ENCODE measurements around the gene RALGPS1. TPM values are rescaled to one million over a fixed set of nuclear protein-coding genes. Genes with fewer than 3 reads are reported as not detected.
"Not testable (repeated sequence)": the region's sequence is repeated elsewhere in the genome, so short reads cannot be mapped to it uniquely, and the experiment has no call there.

The RALGPS1 gene
- polyA plus RNA-seq, 3 donors, result 23.3 to 32.3 (median 23.3) TPM

DNA sequence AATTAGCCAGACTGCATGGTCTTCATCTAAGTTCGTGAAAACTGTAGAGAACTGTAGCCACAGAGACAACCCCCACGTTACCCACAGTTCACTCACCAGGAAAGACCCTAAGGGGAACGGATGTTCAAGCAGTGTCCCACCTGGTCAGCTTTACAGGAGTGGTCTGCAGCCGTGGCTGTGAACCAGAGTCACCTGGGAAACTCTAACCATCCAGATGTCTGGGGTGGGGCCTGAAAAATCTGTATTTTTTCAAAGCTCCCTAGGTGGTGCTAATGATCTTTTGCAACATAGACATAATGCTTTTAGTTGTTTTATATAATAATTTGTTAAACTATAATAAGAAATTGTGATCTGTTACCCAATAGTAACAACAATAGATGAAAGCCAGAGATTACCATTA is 255.5 kb downstream of the RALGPS1 start:
- no peak for DNase-seq (ENCODE audit: extremely low read depth in 1 of 11, low read depth in 9 of 11, low spot score in 4 of 11)

DNA sequence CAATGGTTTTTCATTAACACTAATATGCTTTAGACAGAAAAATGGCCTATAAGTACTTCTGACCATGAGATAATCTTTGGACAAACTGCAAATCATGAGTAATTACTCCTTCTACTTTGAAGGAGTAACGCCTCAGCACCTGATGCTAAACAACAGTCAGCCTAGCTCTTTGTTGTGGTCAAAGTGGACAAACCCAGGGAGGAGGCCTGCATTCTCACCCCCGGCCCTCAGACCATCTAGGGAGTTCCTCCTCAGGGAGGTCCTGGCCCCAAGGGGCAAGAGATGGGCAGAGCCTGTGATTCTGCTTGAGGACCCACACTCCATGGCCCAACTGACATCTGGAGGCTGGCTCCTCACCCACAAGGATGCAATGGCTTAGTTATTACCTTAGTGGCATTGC is 256.1 kb downstream of the RALGPS1 start:
- no peak for DNase-seq (ENCODE audit: extremely low read depth in 1 of 11, low read depth in 9 of 11, low spot score in 4 of 11)

DNA sequence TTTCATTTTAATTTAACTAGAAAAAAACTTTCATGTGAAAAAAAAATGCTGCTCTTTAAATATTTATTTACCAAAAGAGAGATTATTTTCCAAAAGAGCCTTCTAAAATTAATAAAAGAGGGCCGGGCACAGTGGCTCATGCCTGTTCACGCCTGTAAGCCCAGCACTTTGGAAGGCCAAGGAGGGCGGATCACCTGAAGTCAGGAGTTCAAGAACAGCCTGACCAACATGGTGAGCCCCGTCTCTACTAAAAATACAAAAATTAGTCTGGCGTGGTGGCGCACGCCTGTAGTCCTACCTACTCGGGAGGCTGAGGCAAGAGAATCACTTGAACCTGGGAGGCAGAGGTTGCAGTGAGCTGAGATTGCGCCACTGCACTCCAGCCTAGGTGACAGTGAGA is 256.8 kb downstream of the RALGPS1 start:
- DNase-seq (ENCODE audit: extremely low read depth in 1 of 11, low read depth in 9 of 11, low spot score in 4 of 11), result not testable (repeated sequence)

DNA sequence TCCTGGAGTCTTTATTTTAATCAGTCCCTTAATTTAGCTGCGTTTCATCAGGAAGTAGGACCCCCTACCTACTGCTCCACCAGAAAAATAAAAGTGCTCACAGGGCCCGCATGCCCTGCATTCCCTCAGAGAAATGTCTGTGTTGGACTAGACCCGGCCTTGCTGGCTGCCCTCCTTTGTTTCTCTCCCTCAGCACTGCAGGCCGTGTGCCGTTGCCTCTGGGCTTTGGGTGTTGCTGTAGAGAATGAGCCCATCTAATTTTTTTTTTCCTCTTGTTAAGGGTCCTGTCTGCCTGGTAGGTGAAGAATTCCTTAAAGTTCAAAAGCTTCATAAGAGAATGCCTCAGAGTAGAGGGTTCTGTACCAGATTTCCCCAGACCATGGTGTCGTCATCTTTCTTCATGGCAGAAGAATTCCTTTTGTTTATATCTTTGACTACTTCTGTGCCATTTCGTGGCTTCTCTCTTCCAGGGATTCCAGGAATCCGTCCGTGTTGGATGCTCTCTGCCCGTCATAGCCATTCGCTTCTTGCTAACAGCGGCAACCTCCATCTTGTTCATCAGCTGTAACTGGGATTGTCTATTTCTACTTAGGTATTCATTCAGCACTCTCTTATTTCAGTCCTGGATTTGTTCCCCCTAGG is 257.6 kb downstream of the RALGPS1 start:
- no peak for DNase-seq (ENCODE audit: extremely low read depth in 1 of 11, low read depth in 9 of 11, low spot score in 4 of 11)

DNA sequence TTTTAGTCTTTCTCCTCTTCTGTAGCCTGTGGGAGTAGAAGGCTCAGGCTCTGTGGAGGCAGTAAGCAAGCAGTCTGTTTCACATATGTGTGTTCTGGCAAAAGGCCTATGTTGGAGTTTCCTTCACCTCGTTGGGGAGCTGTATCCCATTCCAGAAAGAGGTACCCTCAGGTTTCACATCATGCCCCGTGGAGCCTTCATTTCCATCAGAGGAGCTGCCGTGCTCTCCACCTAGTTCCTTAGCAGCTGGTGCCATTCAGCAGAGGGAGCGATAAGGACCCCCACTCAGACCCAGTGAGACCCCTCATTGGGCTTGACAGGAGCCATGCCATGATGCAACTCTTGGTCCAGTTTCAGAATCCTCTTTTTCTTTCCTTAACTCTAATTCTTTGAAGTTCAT is 258.5 kb downstream of the RALGPS1 start:
- no peak for DNase-seq (ENCODE audit: extremely low read depth in 1 of 11, low read depth in 9 of 11, low spot score in 4 of 11)

DNA sequence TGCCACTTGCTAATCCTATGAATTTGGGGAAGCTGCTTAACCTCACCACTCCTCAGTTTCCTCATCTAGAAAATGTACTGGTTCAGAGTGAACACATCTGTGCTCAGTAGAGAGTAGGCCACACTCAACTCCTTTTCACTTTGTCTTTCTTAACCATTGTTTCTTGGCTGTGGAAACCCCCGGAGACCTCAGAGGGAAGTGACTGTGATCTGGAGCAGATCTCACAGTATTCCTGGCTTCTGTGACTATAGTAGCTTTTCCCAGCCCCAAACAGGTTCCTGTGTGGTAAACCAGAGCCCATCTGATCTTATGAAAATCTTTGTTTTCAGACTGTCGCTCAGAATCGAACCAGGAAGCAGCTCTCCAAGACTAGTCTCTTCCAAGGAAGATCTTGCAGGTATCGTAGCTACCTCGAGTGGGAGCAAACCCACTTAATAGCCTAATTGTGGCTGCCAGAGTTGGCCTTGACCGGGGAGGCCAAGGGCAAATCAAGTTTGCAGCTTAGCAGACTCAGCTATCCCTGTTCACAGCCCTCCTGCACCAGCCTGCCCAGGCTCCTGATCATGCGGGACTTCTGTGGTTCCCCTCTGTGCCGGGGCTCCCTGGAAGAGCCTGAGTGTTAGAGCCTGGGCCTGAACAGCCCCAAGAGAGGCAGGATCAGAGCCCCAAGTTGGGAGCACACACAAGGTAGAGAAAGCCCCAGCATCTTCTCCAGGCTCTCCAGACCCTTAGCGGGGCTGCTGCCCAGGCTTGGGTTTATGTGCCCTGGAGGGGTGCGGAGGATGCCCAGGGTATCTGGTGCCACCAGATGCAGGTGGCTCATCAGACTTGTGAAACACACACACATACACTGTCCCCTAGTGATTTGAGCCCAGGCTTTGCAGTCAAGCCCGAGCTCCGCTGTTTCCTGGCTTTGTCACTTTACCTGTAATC is 260.1 kb downstream of the RALGPS1 start:
- no peak for DNase-seq (ENCODE audit: extremely low read depth in 1 of 11, low read depth in 9 of 11, low spot score in 4 of 11)

DNA sequence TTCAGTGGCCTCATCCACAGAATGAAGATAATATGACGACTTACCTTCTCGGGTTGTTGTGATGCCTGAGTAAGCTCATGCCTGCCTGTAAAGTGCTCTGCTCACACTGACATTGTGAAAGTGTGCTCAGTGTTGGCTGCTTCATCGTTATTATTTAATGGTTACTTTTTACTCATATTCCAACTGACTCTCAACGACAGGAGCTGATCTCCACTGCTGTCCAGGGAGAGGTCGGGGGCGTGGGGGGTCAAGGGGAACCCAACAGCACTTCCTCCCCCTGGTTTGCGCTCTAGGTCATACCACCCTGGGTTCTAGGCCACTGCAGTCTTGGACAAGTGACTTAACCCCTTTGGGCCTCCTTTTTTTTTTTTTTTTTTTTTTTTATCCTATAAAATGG is 260.7 kb downstream of the RALGPS1 start:
- no peak for DNase-seq (ENCODE audit: extremely low read depth in 1 of 11, low read depth in 9 of 11, low spot score in 4 of 11)

DNA sequence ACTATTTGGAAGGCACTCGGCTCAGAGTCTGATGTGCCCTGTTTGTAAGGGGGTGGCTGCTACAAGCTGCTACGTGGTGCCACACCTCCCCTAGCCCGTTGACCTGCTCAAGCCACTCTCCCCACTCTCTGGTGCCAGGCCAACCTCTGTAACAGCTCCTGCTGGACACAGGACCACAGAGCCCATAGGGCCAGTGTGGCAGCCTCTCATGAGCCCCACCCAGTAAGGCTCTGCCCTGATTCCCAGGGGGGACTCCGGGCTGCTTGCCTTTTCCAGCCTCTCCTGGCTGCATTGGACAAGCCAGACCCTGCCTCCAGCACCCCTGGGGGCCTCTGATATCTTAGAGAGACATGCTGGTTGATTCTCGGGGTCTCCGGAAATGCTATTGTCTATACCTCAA is 261.2 kb downstream of the RALGPS1 start:
- DNase-seq (ENCODE audit: extremely low read depth in 1 of 11, low read depth in 9 of 11, low spot score in 4 of 11), result no peak

DNA sequence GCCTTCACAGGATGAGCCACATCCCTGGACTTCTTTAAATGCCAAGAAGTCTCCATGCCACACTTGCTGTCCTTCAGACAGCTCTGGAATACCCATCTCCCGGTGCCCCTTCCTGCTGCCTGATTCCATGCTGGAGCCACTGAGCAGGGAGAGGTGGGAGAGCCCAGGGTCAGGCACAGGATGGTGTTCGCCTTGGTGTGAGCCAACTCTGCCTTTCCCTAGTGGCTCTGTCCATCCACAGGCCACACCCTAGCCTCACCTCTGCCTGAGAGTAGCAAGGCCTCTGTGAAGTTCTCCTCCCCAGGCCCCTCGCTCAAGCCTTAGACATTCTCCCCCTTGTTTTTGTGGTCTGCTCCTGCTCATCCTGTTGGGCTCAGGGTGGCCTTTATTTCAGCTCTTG is 262.0 kb downstream of the RALGPS1 start:
- no peak for DNase-seq (ENCODE audit: extremely low read depth in 1 of 11, low read depth in 9 of 11, low spot score in 4 of 11)

DNA sequence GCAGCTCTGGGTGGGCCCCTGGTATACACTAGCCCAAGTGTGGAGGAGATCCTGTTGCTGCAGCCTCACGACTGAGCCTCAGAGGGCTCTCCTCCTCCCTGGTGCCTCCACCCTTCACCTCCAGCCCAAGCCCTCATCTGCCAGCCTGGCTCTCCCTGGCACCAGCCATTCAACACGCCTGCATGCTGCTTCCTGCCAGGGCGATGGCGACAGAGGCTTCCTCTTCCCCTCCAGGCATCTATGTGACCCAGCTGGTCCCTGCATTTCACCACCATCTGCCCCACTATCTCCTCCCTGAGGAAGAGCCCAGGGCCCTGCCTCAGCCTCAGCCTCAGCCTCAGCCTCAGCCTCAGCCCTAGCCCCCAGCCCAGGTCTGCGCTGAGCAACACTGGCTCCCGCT is 262.6 kb downstream of the RALGPS1 start:
- no peak for DNase-seq (ENCODE audit: extremely low read depth in 1 of 11, low read depth in 9 of 11, low spot score in 4 of 11)

DNA sequence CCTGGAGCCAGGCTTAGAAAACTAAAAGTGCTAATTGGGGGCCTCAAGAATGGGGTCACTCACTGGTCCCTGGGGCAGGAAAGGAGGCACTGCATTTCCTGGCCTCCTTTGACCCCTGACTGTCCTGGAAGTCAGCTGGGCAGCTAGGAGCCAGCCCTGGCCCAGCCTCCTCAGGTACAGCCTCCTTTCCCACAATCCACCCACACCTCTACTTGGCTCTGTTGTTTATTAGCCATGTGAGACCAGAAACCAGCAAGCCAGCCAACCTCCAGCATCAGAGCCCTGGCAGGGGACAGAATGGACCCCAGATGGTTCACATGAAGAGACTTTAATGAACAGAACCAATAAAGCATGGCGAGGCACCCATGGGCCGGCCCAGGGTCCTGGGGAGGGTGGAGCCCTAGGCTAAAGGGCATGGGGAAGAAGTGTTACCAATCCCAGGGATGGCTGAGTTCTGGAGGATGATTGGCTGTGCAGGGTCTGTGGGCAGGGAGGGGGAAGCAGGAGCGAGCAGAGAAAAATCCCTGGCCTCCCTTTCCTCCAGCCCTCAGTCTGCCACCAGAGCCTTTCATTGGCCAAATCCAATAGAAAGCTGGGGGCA is 263.2 kb downstream of the RALGPS1 start:
- no peak for DNase-seq (ENCODE audit: extremely low read depth in 1 of 11, low read depth in 9 of 11, low spot score in 4 of 11)

DNA sequence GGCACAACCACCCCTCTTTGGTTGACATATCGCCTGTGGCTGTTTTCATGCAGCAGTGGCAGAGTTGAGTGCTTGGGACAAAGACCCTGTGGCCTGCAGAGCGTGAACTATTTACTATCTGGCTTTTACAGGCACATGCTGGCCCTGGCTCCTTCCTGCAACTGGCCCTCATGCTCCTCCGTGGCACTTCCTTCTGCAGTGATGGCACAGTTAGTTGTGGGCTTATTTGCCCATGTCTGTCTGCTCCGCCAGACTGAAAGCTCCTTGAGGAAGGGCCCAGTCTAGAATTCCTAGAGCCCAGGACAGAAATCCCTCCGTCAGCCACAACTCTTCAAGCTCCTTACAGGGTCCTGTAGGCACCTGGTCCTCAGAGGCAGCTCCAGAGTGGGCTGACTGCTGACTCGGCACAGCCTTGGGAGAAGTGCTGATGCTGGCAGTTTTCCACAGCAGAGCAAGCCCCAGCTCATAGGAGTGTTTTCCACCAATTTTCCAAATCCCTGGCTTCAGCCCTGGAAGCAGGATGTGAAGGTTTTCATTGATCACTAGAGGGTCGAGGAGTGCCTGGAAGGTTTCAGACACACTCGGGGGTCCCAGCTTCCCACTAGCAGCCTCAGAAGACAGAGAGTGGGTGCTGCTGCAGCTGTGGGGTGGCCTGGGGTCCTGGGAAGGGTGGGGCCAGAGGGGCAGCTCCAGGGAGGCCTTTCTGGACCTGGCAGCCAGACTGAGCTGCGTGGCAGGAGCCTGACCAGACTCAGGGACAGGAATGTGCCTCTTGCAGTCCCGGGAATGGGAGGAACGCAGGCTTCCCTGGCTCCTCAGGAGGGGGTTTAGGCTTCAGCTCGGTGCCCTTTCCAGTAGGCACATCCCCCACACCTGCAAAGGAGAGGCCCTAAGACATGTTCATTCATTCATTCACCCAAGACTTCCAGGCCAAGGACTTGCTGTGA is 264.4 kb downstream of the RALGPS1 start:
- DNase-seq (ENCODE audit: extremely low read depth in 1 of 11, low read depth in 9 of 11, low spot score in 4 of 11), result no peak

DNA sequence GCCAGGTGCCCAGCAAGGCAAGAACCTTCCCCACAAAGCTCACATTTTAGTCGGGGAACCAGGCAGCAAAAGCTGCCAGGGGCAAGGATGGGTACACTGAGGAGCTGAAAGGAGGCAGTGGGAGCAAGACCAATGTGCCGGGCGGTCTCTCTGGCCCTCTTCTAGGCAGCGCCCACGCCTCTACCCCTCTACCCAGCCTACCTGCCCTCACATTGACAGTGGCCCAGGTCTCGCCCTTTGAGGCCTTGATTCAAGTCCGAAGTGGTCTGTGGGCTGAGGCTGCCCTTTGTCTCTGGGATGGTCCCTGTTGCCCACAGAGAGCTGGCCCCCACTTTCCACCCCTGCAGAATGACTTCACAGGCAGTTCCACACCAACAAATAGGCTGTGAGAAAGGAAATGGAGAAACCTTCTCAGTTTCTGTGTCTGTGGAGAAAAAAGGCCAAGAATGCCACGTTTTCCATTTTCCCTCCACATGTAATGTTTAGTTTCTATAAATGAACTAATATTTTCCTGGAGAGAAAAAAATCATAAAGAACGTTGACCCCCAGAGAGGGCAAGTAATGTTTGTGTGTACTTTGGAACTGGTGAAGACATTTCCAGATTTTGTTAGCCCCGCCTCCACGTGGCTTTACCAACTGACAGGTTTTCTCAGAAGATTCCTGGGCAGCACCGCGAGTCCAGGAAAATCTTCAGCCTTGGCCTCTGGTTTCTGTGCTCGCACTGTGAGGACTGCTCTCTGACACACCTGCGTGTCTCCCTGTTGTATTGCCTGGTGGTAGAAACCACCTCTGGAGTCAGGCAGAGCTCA is 265.3 kb downstream of the RALGPS1 start:
- no peak for DNase-seq (ENCODE audit: extremely low read depth in 1 of 11, low read depth in 9 of 11, low spot score in 4 of 11)

DNA sequence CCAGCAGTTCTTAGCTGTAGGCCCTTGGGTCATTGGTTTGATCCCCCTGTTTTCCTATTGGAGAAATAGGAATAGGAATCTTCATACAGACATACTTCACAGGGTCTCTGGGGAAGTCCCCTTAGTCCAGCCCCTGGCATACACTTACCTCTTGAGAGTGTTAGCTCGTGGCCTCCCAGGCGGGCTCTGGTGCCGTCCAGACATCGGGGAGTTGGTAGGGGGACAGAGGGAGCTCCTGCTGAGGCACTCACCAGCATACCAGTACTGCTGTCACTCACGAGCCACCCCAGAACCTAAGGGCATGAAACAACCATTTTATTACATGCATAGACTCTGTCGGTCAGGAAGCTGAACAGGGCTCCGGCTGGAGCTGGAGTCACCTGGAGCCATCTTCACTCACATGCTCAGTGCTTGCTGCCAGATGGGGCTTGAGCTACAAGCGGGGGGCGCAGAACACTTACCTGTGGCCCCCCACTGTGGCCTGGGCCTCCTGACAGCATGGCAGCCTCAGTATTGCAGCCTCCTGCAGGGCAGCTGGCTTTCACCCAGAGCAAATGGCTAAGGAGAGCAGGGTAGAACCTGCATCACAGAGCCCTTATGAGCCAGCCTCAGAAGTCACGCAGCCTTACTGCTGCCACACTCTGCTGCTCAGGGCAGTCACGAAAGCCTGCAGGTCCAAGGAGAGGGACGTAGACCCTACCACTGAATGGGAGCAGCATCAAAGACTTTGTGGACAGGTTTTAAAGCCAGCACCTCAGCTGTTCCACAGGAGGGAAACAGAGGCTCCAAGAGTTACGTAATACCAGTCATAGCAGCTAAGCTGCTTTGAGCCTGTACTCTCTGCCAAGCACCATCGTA is 266.1 kb downstream of the RALGPS1 start:
- DNase-seq (ENCODE audit: extremely low read depth in 1 of 11, low read depth in 9 of 11, low spot score in 4 of 11), result no peak

DNA sequence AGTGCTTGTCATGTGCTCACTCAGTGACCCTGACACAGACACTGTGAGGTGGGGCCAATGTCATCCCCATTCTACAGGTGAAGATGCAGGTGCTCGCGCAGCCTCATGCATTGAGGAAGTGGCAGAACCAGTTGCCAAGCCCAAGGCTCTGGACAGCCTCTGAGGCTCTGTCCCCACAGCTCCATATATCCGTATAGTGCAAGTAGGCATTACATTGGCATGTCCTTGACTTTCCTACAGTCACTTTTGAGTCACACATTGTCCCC is 266.7 kb downstream of the RALGPS1 start:
- DNase-seq (ENCODE audit: extremely low read depth in 1 of 11, low read depth in 9 of 11, low spot score in 4 of 11), result no peak

DNA sequence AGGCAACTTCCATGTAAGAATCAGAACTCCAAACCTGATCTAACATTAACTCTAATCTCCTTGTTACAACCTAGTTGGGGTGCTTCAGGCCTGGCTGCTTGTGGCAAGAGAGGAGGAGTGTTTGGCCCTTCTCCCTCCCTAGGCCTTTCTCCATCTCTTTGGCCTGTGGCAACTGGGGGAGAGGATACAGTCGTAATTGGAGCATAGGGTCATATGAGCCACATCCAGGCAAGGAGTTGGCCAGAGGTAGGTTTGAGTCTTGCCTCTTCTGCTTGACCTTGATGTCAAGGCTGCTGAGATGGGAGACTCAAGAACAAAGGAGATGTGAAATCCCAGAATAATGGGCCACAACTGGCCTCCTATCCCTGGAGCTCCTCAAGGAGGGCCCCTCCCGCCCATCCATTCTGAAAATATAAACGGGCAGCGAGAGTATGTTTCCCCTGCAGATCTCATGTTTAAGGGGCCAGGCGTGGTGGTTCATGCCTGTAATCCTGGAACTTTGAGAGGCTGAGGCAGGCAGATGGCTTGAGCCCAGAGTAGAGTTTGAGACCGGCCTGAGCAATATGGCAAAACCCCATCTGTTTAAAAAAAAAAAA is 267.1 kb downstream of the RALGPS1 start:
- DNase-seq (ENCODE audit: extremely low read depth in 1 of 11, low read depth in 9 of 11, low spot score in 4 of 11), result no peak

Data from renal cortex interstitium (tissue), 11 donors.